GM19239 (cell line): ENCODE measurements around the gene CGB2.
"Not testable (repeated sequence)": the region's sequence is repeated elsewhere in the genome, so short reads cannot be mapped to it uniquely, and the experiment has no call there.

Source experiments
- DNase-seq: peaks from one replicate; pipeline ENCODE4 v3.0.0; 2011; ENCODE audit warnings: low spot score; ENCODE audit not compliant: insufficient read length
- FAIRE-seq: peaks from 2 replicates; lab custom pipeline; 2011; peaks lifted over from hg19 to GRCh38; lab: Jason Lieb, UNC

The CGB2 gene

GRCh38 chr19:49029749-49030148 is 1.9 kb upstream of the CGB2 start:
- not testable (repeated sequence) for FAIRE-seq, DNase-seq

- not testable (repeated sequence) for DNase-seq, FAIRE-seq
Measured at GRCh38 chr19:49030323-49030722, 1.4 kb upstream of the CGB2 start.

GRCh38 chr19:49036815-49037214 is 5.1 kb downstream of the CGB2 start, which contains the start of gene CGB1:
CGB1 (minus strand) TSS chr19:49036895; CDS start chr19:49036711, 184 bp downstream.
- not testable (repeated sequence) for FAIRE-seq, DNase-seq

- not testable (repeated sequence) for DNase-seq, FAIRE-seq
Measured at GRCh38 chr19:49038111-49038510, 6.4 kb downstream of the CGB2 start.

GRCh38 chr19:49038557-49039276 is 7.0 kb downstream of the CGB2 start:
- not testable (repeated sequence) for FAIRE-seq, DNase-seq

- DNase-seq, FAIRE-seq: not testable (repeated sequence)
Measured at GRCh38 chr19:49039736-49040135, 8.0 kb downstream of the CGB2 start.

- no peak for FAIRE-seq
Measured at GRCh38 chr19:49042177-49042576, 10.5 kb downstream of the CGB2 start.

GRCh38 chr19:49042666-49043065 is 11.0 kb downstream of the CGB2 start:
- not testable (repeated sequence) for DNase-seq, FAIRE-seq

More at GRCh38 chr19:49042177-49042576, 10.5 kb downstream of the CGB2 start:
- DNase-seq, result no peak

GRCh38 chr19:49043548-49043947 is 11.9 kb downstream of the CGB2 start, which contains the start of gene CGB5:
CGB5 (plus strand) TSS chr19:49043848; CDS start chr19:49044210, 362 bp downstream.
- not testable (repeated sequence) for FAIRE-seq, DNase-seq

- not testable (repeated sequence) for DNase-seq, FAIRE-seq
Measured at GRCh38 chr19:49049011-49049410, 17.3 kb downstream of the CGB2 start, which contains the start of gene CGB8. CGB8 (minus strand) TSS chr19:49049111; CDS start chr19:49048739, 372 bp downstream.

GRCh38 chr19:49049834-49050233 is 18.1 kb downstream of the CGB2 start:
- not testable (repeated sequence) for DNase-seq, FAIRE-seq

GRCh38 chr19:49050376-49051033 is 18.8 kb downstream of the CGB2 start:
- FAIRE-seq, DNase-seq: not testable (repeated sequence)

- FAIRE-seq (no peak), DNase-seq (peak; percentile 90)
Measured at GRCh38 chr19:49056101-49056901, 24.6 kb downstream of the CGB2 start.

GRCh38 chr19:49056902-49057596 is 25.4 kb downstream of the CGB2 start:
- DNase-seq, result not testable (repeated sequence)
- FAIRE-seq, result peak; percentile 23

GRCh38 chr19:49057636-49058234 is 26.0 kb downstream of the CGB2 start, which contains the start of gene CGB7:
CGB7 (minus strand) TSS chr19:49057749; CDS start chr19:49055375, 2,374 bp downstream.
- FAIRE-seq, result no peak
- no peak for DNase-seq

- FAIRE-seq (no peak), DNase-seq (no peak)
Measured at GRCh38 chr19:49058562-49058961, 26.9 kb downstream of the CGB2 start.

GRCh38 chr19:49059053-49059452 is 27.4 kb downstream of the CGB2 start:
- FAIRE-seq (no peak), DNase-seq (no peak)

- FAIRE-seq (no peak), DNase-seq (no peak)
Measured at GRCh38 chr19:49061000-49061399, 29.3 kb downstream of the CGB2 start.

GRCh38 chr19:49061445-49061844 is 29.8 kb downstream of the CGB2 start:
- DNase-seq (no peak), FAIRE-seq (no peak)
